GM19099 (cell line): ENCODE results near the gene PDX1.
A peak's percentile ranks its signal among the peaks of the same experiment; 100 is the strongest.

Experiments used
- POLR2A ChIP-seq: IDR thresholded peaks from 3 replicates; pipeline ENCODE4 v1.6.1; 2011; ENCODE audit warnings: low read depth; ENCODE audit not compliant: insufficient read length; ENCODE audit errors: extremely low read depth

PDX1 gene

DNA sequence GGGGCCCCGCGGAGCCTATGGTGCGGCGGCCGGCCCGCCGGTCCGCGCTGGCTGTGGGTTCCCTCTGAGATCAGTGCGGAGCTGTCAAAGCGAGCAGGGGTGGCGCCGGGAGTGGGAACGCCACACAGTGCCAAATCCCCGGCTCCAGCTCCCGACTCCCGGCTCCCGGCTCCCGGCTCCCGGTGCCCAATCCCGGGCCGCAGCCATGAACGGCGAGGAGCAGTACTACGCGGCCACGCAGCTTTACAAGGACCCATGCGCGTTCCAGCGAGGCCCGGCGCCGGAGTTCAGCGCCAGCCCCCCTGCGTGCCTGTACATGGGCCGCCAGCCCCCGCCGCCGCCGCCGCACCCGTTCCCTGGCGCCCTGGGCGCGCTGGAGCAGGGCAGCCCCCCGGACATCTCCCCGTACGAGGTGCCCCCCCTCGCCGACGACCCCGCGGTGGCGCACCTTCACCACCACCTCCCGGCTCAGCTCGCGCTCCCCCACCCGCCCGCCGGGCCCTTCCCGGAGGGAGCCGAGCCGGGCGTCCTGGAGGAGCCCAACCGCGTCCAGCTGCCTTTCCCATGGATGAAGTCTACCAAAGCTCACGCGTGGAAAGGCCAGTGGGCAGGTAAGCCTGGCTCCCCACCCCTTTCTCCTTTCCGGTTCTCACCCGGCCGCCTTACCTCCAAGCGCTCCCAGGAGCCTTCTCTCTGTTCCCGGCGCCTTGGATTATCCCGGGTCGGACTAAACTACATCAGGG, at the start of gene PDX1:
Gene PDX1 (plus strand): TSS at position 67 of the 743 bp plus-strand sequence. CDS start 139 bp downstream, at position 206.
- TF ChIP-seq POLR2A: peak; percentile 28

DNA sequence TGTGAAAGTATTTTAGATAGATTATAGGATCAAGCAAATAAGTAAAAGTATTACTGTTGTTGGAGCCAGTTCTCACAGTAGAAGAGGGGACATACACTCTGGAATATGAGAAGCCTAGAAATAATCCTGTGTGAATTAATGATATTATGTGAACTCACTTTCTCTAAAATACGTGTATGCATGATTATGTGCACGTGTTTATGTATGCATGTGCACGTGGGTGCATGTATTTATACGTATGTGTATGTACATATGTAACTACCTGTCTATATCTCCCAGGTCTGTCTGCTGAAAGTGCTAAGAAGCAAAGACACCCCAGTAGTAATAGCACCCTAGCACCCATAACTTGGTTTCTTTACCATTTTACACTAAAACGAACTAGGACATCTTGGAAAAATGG, 41.5 kb upstream of the PDX1 start:
- no peak for TF ChIP-seq POLR2A

DNA sequence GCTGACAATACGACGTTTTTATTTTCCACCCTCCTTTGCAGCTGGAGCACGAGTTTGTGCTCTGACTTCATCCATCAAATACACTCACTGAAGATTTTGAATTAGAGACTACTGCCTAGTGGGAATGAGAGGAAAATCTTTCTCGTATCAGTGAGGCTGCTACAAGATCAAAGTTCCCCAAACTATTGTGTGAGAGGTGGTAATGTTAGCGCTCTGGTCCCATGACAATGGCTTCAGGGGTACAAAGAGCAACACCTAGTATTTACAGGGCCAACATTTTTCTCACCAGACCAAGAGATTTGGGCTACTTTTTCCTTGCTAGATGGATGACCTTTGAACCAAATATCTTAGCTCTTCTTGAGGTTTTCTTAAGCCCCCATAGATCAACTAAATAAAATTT, 30.3 kb upstream of the PDX1 start:
- TF ChIP-seq POLR2A: no peak

DNA sequence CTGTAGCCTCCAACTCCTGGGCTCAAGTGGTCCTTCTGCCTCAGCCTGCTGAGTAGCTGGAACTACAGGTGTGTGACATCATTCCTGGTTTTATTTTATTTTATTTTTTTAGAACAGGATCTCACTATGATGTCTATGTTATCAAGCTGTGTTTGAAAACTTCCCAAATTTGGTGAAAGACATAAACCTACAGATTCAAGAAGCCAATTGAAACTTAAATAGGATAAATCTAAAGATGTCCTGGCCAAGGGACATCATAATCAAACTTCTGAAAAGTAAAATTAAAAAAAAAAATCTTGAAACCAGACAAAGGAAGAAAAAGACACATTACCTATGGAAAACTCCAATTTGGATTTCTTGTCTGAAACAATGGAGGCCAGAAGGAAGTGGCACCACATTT, 23.1 kb upstream of the PDX1 start:
- no peak for TF ChIP-seq POLR2A

DNA sequence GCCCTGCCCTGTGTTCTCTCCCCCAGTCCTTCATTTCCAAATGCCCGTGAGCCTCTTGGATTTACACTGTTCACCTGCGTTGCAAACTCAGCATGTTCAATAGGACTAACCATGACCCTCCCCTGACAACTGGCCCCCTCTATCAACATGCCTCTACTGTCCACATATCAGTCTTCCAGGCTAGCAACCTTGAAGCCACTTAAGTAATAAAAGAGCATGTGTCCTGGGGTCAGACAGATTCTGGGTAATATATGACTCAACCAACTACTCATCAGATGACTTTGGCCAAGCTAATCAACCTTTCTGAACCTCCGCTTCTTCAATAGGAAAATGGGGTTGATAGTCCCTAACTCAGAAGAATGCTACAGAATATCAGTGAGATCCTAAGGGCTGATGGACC, 15.1 kb upstream of the PDX1 start:
- no peak for TF ChIP-seq POLR2A

DNA sequence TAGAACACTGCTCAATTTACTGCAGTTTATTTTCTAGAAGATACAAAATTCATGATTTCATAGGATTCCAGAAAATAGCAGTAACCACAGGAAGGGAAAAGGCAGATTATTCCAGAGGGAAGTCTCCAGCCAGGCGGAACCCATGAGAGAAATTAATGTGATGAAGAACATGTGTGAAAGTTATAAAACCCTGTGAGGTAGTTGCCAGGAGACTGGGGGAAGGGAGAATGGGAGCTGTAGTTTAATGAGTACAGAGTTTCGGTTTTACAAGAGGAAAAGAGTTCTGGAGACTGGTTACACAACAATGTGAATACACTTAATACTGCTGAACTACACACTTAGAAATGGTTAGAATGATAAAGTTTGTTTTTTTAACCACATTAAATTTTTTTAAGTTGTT, 14.2 kb upstream of the PDX1 start:
- no peak for TF ChIP-seq POLR2A

DNA sequence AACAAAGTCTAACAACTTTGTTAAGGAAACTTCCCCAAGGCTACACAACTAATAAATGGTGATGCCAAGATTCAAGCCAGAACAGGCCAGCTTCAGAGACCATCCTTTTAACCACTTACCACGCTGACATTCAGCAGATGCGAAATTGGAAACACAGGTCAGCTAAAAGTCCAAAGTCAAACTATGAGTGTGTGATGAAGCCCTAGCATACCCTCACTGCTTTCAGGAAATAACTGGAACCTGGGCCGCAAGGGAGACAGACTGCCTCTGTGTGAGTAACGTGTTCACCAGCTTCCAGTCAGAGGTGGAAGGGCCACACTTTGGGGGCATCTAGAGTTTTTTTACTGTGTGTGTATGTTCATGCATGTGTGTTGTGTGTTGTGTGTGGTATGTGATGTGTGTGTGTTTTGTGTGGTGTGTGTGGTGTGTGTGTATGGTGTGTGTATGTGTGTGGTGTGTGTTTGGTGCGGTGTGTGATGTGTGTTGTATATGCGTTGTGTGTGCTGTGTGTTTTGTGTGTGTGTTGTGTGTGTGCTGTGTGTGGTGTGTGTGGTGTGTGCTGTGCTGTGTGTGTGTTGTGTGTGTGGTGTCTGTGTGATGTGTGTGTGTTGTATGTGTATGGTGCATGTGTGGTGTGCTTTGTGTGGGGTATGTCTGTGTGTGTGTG, 12.5 kb upstream of the PDX1 start:
- TF ChIP-seq POLR2A: no peak

DNA sequence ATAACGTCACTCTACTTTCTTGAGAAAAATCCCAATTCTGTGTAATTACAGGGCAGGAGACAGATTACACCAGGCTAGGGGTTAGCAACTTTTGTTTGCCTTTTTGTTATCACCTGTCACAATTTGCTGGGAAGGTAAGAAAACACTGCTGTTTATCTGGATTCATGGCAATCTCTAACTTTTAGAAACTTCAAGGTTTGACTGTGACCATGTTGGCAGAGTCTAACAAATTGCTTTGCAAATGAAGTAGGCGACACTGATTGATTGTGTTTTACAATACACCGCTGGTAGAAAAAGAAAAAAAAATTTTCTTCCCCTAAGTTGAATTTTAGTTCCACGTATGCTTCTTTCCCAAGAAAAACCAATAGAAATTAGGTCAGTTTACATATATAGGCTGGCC, 10.4 kb upstream of the PDX1 start:
- no peak for TF ChIP-seq POLR2A

DNA sequence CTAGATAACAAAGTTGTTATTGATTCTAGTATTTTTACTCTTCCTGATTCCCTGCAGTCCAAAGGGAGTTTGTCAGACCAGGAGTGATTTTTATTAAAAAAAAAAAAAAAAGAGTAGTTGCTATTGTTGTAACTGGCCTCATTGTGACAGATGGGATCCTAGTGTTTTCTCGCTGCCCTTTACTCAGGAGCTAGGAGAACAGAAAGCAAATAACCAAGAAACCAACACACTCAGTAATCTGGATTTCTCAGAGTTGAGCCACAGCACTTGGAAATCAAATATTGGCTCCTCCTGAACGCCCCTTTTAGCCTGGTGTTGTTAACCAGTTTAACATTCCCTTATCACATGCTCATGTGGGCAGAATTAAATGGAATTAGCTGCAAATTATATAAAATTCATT, 8.3 kb upstream of the PDX1 start:
- no peak for TF ChIP-seq POLR2A

DNA sequence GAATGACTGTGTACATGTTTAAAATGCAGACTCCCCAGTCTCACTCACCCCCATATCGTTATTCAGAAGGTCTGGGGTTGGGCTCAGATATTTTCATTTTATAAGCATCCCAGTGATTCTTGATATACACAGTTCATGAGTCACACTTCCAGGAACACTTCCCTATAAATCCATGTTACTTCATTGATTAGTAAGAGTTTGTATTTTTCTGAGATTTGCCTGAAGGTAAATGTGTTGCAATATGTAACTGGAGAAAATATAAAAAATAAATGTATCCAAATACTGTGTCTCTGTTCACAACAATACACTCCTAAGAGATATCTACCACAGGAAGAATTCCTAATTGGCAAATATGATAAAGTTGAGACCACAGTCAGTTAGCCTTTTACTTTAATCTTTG, 6.6 kb upstream of the PDX1 start:
- no peak for TF ChIP-seq POLR2A

DNA sequence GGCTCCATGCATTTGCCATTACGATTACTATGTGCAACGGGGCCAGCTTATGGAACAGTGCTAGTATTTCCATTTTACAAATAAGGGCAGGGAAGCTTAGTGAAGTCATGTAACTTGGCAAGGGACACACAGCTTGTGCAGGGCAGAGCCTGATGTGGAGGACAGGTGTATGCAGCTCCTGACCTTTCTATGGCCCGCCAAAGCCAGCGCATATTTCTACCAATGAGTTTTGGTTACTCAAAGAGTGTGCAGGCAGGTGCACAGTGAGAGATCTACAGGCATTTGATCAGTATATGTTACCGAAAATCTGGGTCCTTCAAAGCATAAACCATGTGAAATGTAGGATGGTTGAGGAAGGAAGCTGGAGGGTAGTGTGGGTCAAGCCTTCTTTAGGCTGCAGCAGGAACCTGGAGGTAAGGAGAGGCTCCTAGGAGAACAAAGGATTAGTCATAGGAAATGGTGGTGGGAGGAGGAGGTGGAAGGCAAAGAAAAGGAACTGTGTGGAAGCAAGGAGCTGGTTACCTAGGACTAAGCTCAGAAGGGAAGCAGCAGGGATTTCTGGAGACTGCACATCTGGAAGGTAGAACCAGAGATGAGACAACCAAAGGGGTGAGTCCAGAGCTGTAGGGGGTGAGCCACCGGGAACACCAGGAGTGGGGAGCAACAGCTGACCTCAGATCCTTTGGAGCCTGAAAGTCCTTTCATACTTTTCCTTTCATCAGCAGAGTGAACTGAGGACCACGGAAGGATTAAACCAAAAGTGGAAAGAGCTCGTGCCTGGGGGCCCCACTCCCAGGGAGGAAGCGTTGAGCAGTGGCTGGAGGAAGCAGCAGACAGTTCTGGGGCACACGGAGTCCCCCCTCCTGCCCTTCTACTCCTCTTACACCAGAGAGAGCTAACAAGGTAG, 4.2 kb upstream of the PDX1 start:
- TF ChIP-seq POLR2A: no peak

DNA sequence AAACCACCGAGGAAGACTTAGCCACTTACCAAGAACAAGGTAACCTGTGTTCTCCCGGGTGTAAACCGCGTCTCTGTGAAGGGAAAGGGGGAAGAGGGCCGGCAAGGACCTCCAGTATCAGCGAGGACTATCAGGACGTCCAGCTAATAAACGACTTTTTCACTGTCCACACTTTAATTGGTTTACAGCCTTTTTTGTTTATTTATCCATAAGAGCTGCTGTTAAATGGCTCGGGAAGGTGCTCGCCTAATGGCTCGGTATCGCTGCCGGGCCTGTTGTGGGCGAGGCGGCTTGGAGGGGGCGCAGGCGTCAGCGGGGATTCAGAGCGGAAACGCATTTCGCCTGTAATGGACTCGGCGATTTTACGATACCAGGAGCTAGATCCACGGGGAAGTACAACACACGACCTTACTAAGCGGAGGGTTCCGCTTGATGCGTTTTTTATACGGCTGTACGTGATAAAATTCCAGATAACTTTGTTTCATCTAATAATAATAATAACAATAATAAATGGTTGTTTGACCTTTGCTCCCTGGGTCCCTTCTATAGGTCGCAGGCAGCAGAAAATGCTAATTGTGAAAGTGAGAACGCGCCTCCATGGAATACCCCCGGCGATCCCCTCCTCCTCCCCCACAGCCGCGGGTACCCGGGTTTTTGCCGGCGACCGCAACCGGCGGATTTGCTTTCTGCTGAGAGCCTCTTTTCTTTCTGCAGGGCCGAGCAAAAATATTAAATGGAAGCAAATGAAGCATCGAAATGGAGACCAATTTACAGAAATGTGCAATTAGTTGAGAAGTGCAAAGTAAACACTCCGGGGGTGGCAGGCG, 2.5 kb upstream of the PDX1 start:
- TF ChIP-seq POLR2A: no peak

DNA sequence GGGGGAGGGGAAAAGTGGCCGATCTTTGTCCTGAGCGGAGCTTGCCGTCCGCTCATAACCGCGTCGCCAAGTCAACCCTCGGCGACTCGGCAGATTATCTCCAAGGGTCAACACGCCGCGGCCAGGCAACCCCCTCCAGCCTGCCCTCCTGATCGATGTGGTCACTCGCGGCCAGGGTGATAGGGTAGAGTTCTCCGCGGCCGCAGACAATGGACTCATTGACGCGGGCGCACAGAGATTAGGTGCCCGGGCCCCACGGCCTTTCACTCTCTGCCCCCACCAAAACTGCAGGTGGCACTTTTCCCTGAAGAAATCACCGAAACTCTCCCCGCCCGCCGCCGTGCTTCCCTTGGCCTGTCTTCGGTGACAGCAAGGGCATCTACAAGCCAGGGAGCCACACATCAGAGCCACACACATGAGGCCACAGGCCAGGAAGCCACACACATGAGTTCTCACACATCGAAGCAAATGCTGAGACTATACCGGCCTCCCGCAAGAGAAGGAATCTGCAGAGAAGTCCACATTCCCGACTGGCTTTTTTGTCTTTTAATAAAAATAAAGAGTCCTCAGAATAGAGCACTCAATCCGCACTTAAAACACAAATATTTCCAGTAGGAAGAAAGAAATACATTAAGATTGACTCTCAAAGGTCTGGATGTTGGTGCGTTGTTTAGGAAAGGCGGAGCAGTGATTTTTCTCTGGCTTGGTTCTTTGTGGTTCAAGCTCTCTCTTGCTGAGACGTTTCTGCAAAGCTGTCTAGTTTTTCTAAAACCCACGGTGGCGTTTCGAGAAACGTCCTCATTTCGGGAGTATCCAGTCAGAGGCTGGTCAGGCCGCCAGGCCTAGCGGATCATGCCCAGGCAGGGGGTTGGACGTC, 1.5 kb upstream of the PDX1 start:
- TF ChIP-seq POLR2A: no peak
